ENCODE data around the gene ERICH6B.
"Not testable (repeated sequence)": the region's sequence is repeated elsewhere in the genome, so short reads cannot be mapped to it uniquely, and the experiment has no call there.

Gene ERICH6B

DNA sequence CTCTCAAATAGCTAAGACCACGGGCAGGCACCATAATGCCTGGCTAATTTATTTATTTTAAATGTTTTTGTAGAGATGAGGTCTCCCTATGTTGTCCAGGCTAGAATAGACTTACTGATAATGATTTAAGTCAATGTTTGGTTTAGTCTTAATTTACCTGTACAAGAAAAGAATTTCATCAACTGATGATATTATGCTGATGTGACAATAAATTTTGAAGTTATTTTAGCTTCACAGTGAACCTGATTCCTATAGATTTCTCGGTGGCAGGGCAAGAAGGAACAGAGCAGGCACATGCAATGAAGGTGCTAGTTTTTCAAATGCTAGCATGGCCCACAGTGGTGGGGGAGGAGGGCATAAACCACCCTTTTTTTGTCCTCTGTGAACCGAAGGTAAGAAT, 44.0 kb upstream of the ERICH6B start:
- no peaks in the 10 kb centered on the region for H3K79me2 ChIP-seq (ENCODE audit: insufficient read depth, low read length)
- no peaks in the 10 kb centered on the region for H4K20me1 ChIP-seq (ENCODE audit: insufficient read depth, low read length)
- ATAC-seq (ENCODE audit: insufficient read depth, low read depth) (no peak), DNase-seq (no peak)
- H3K4me2 ChIP-seq (ENCODE audit: insufficient read depth, low read length), result no peak overlapping the region
- no peak overlapping the region for H2AFZ ChIP-seq (ENCODE audit: low read depth, low read length)
- TF ChIP-seq, protein P1, sequence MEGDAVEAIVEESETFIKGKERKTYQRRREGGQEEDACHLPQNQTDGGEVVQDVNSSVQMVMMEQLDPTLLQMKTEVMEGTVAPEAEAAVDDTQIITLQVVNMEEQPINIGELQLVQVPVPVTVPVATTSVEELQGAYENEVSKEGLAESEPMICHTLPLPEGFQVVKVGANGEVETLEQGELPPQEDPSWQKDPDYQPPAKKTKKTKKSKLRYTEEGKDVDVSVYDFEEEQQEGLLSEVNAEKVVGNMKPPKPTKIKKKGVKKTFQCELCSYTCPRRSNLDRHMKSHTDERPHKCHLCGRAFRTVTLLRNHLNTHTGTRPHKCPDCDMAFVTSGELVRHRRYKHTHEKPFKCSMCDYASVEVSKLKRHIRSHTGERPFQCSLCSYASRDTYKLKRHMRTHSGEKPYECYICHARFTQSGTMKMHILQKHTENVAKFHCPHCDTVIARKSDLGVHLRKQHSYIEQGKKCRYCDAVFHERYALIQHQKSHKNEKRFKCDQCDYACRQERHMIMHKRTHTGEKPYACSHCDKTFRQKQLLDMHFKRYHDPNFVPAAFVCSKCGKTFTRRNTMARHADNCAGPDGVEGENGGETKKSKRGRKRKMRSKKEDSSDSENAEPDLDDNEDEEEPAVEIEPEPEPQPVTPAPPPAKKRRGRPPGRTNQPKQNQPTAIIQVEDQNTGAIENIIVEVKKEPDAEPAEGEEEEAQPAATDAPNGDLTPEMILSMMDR (IDR thresholded peaks at IDR 0.05; ENCODE audit: borderline replicate concordance, extremely low read depth, low read length, poor library complexity, severe bottlenecking), result no peak
- TF ChIP-seq EZH2 (IDR thresholded peaks at IDR 0.05; ENCODE audit: borderline replicate concordance, low read depth, low read length, severe bottlenecking), result no peak
- no peaks in the 10 kb centered on the region for H3K4me1 ChIP-seq (ENCODE audit: insufficient read depth, low read length)
- H3K27ac ChIP-seq (ENCODE audit: low read length), result no peak overlapping the region
- H3K36me3 ChIP-seq (ENCODE audit: insufficient read depth, low read length), result no peaks in the 10 kb centered on the region
- no peak overlapping the region for H3K4me3 ChIP-seq (ENCODE audit: low read depth in 1 of 2, low read length in 2 of 2)
- H3K9me3 ChIP-seq (ENCODE audit: insufficient read depth, low read length, severe bottlenecking), result no peaks in the 10 kb centered on the region
- H3K27me3 ChIP-seq (ENCODE audit: insufficient read depth, low read length, poor library complexity), result peaks cover 3% of the 10 kb centered on the region
- H3K9ac ChIP-seq (ENCODE audit: low read depth, low read length), result no peak overlapping the region

- H3K4me3 ChIP-seq (ENCODE audit: low read depth in 1 of 2, low read length in 2 of 2), result no peak overlapping the region
- H3K36me3 ChIP-seq (ENCODE audit: insufficient read depth, low read length), result no peaks in the 10 kb centered on the region
- DNase-seq, result no peak
- peaks cover 6% of the 10 kb centered on the region for H3K27me3 ChIP-seq (ENCODE audit: insufficient read depth, low read length, poor library complexity)
- H3K27ac ChIP-seq (ENCODE audit: low read length), result no peak overlapping the region
- no peak for ATAC-seq (ENCODE audit: insufficient read depth, low read depth)
- H3K4me1 ChIP-seq (ENCODE audit: insufficient read depth, low read length), result no peaks in the 10 kb centered on the region
- H2AFZ ChIP-seq (ENCODE audit: low read depth, low read length), result no peak overlapping the region
- TF ChIP-seq, protein P1 (IDR thresholded peaks at IDR 0.05; ENCODE audit: borderline replicate concordance, extremely low read depth, low read length, poor library complexity, severe bottlenecking), result no peak
- TF ChIP-seq EZH2 (IDR thresholded peaks at IDR 0.05; ENCODE audit: borderline replicate concordance, low read depth, low read length, severe bottlenecking), result no peak
- H4K20me1 ChIP-seq (ENCODE audit: insufficient read depth, low read length), result no peaks in the 10 kb centered on the region
- no peaks in the 10 kb centered on the region for H3K9me3 ChIP-seq (ENCODE audit: insufficient read depth, low read length, severe bottlenecking)
- H3K4me2 ChIP-seq (ENCODE audit: insufficient read depth, low read length), result no peak overlapping the region
- H3K9ac ChIP-seq (ENCODE audit: low read depth, low read length), result no peak overlapping the region
- H3K79me2 ChIP-seq (ENCODE audit: insufficient read depth, low read length), result no peaks in the 10 kb centered on the region
Measured at GRCh38 chr13:45658586-45659235, 43.2 kb upstream of the ERICH6B start.

- H3K4me2 ChIP-seq (ENCODE audit: insufficient read depth, low read length), result no peak overlapping the region
- H3K4me1 ChIP-seq (ENCODE audit: insufficient read depth, low read length), result no peaks in the 10 kb centered on the region
- no peaks in the 10 kb centered on the region for H3K9me3 ChIP-seq (ENCODE audit: insufficient read depth, low read length, severe bottlenecking)
- no peaks in the 10 kb centered on the region for H4K20me1 ChIP-seq (ENCODE audit: insufficient read depth, low read length)
- DNase-seq (no peak), ATAC-seq (ENCODE audit: insufficient read depth, low read depth) (no peak)
- peaks cover 9% of the 10 kb centered on the region for H3K27me3 ChIP-seq (ENCODE audit: insufficient read depth, low read length, poor library complexity)
- no peaks in the 10 kb centered on the region for H3K36me3 ChIP-seq (ENCODE audit: insufficient read depth, low read length)
- no peak overlapping the region for H3K9ac ChIP-seq (ENCODE audit: low read depth, low read length)
- H3K79me2 ChIP-seq (ENCODE audit: insufficient read depth, low read length), result no peaks in the 10 kb centered on the region
- no peak overlapping the region for H3K4me3 ChIP-seq (ENCODE audit: low read depth in 1 of 2, low read length in 2 of 2)
- no peak overlapping the region for H3K27ac ChIP-seq (ENCODE audit: low read length)
- no peak overlapping the region for H2AFZ ChIP-seq (ENCODE audit: low read depth, low read length)
- TF ChIP-seq EZH2 (IDR thresholded peaks at IDR 0.05; ENCODE audit: borderline replicate concordance, low read depth, low read length, severe bottlenecking), result no peak
- TF ChIP-seq, protein P1 (IDR thresholded peaks at IDR 0.05; ENCODE audit: borderline replicate concordance, extremely low read depth, low read length, poor library complexity, severe bottlenecking), result no peak
Measured at GRCh38 chr13:45654633-45655349, 39.3 kb upstream of the ERICH6B start.

- H3K27me3 ChIP-seq (ENCODE audit: insufficient read depth, low read length, poor library complexity); H3K27ac ChIP-seq (ENCODE audit: low read length); H3K4me3 ChIP-seq (ENCODE audit: low read depth in 1 of 2, low read length in 2 of 2); H4K20me1 ChIP-seq (ENCODE audit: insufficient read depth, low read length); H3K79me2 ChIP-seq (ENCODE audit: insufficient read depth, low read length); DNase-seq; ATAC-seq (ENCODE audit: insufficient read depth, low read depth); H2AFZ ChIP-seq (ENCODE audit: low read depth, low read length); H3K4me1 ChIP-seq (ENCODE audit: insufficient read depth, low read length); H3K9ac ChIP-seq (ENCODE audit: low read depth, low read length); H3K4me2 ChIP-seq (ENCODE audit: insufficient read depth, low read length); H3K36me3 ChIP-seq (ENCODE audit: insufficient read depth, low read length): not testable (repeated sequence)
- H3K9me3 ChIP-seq (ENCODE audit: insufficient read depth, low read length, severe bottlenecking), result peaks cover 15% of the 10 kb centered on the region
Measured at GRCh38 chr13:45645263-45645662, 29.7 kb upstream of the ERICH6B start.

DNA sequence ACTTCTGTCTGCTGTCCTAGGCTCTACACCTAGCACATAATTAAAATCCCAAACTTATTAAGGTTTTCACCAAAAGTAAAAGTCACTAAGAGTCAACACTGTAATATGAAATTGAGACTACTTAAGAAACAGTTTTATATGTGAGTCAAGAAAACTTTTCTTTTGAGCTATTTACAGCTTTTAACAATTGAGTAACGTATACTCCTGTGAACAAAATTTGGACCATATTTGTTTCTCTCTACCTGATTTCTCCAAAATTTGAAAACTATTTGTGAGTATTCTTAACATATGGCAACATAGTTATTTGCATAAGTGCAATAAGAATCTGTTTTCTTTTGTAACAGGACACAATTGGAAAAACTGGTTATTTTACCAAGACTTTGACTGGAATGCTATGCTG, 26.6 kb upstream of the ERICH6B start:
- not testable (repeated sequence) for H4K20me1 ChIP-seq (ENCODE audit: insufficient read depth, low read length); DNase-seq
- H3K9me3 ChIP-seq (ENCODE audit: insufficient read depth, low read length, severe bottlenecking), result peaks cover 15% of the 10 kb centered on the region

More for the DNA sequence above, 26.6 kb upstream of the ERICH6B start:
- not testable (repeated sequence) for H3K4me2 ChIP-seq (ENCODE audit: insufficient read depth, low read length); H3K27ac ChIP-seq (ENCODE audit: low read length); H3K9ac ChIP-seq (ENCODE audit: low read depth, low read length); H3K27me3 ChIP-seq (ENCODE audit: insufficient read depth, low read length, poor library complexity); H3K4me3 ChIP-seq (ENCODE audit: low read depth in 1 of 2, low read length in 2 of 2); H3K36me3 ChIP-seq (ENCODE audit: insufficient read depth, low read length); H3K79me2 ChIP-seq (ENCODE audit: insufficient read depth, low read length); H3K4me1 ChIP-seq (ENCODE audit: insufficient read depth, low read length); H2AFZ ChIP-seq (ENCODE audit: low read depth, low read length); ATAC-seq (ENCODE audit: insufficient read depth, low read depth)

All from DND-41 (cell line).